EH (cell line): ENCODE data around the gene SLIT1.
A peak's percentile ranks its signal among the peaks of the same experiment; 100 is the strongest.

Experiments
- DNase-seq: peaks from one replicate; pipeline ENCODE4 v3.0.0-alpha.2; 2015; ENCODE audit warnings: low read depth

Gene SLIT1

GRCh38 chr10:97138846-97139245 is 46.9 kb downstream of the SLIT1 start:
- DNase-seq = no peak

- DNase-seq = no peak
Measured at GRCh38 chr10:97138174-97138573, 47.6 kb downstream of the SLIT1 start.

- DNase-seq = no peak
Measured at GRCh38 chr10:97136756-97137155, 49.0 kb downstream of the SLIT1 start.

- DNase-seq = no peak
Measured at GRCh38 chr10:97135464-97135863, 50.3 kb downstream of the SLIT1 start.

GRCh38 chr10:97134983-97135382 is 50.8 kb downstream of the SLIT1 start:
- no peak for DNase-seq

- no peak for DNase-seq
Measured at GRCh38 chr10:97134110-97134509, 51.6 kb downstream of the SLIT1 start.

GRCh38 chr10:97132273-97132672 is 53.5 kb downstream of the SLIT1 start:
- DNase-seq = no peak

GRCh38 chr10:97131666-97132065 is 54.1 kb downstream of the SLIT1 start:
- DNase-seq = no peak

GRCh38 chr10:97131181-97131628 is 54.6 kb downstream of the SLIT1 start:
- DNase-seq = no peak

- no peak for DNase-seq
Measured at GRCh38 chr10:97129666-97130065, 56.1 kb downstream of the SLIT1 start.

- peak; percentile 9 for DNase-seq
Measured at GRCh38 chr10:97128516-97129154, 57.1 kb downstream of the SLIT1 start.

GRCh38 chr10:97128039-97128492 is 57.7 kb downstream of the SLIT1 start:
- DNase-seq = no peak

- no peak for DNase-seq
Measured at GRCh38 chr10:97127509-97127908, 58.2 kb downstream of the SLIT1 start.

GRCh38 chr10:97124211-97124610 is 61.5 kb downstream of the SLIT1 start:
- no peak for DNase-seq

- DNase-seq = no peak
Measured at GRCh38 chr10:97123765-97124164, 62.0 kb downstream of the SLIT1 start.

- DNase-seq = no peak
Measured at GRCh38 chr10:97121041-97121440, 64.7 kb downstream of the SLIT1 start.

- DNase-seq = no peak
Measured at GRCh38 chr10:97120370-97120769, 65.4 kb downstream of the SLIT1 start.

GRCh38 chr10:97119058-97119745 is 66.6 kb downstream of the SLIT1 start:
- no peak for DNase-seq

- no peak for DNase-seq
Measured at GRCh38 chr10:97117372-97117771, 68.4 kb downstream of the SLIT1 start.

- no peak for DNase-seq
Measured at GRCh38 chr10:97116462-97117162, 69.1 kb downstream of the SLIT1 start.

- DNase-seq = no peak
Measured at GRCh38 chr10:97115846-97116245, 69.9 kb downstream of the SLIT1 start.

- no peak for DNase-seq
Measured at GRCh38 chr10:97111615-97112014, 74.1 kb downstream of the SLIT1 start.

- DNase-seq = no peak
Measured at GRCh38 chr10:97109547-97109946, 76.2 kb downstream of the SLIT1 start.
